WTC11 (cell line): ENCODE results near the gene SLC6A16. TPM values are rescaled to one million over a fixed set of nuclear protein-coding genes. Genes with fewer than 3 reads are reported as not detected.

Source experiments
- ATAC-seq: fragments of 200-7000 bp; cut with Tn5 transposase; 2 replicates; pipeline ENCODE4 v1.10.0; 2021; ENCODE audit warnings: mild to moderate bottlenecking, moderate library complexity
- CTCF ChIA-PET: fragments of 300-600 bp; sonication (Branson Sonifier 250); formaldehyde crosslinking; loops from one replicate; lab custom pipeline; 2021; ENCODE audit warnings: antibody characterized with exemption; lab: Charles Lee
- POLR2A ChIA-PET: fragments of 350-600 bp; sonication (Branson Sonifier 250); formaldehyde crosslinking; loops from one replicate; lab custom pipeline; 2021; ENCODE audit warnings: antibody characterized with exemption; lab: Charles Lee
- DNase-seq: peaks from one replicate; pipeline ENCODE4 v3.0.0; 2021; ENCODE audit warnings: low spot score
- H3K27ac Mint-ChIP-seq: 2 replicates; pipeline ENCODE4 v1.8.0; 2021; ENCODE audit warnings: mixed read lengths
- H3K27me3 Mint-ChIP-seq: 2 replicates; pipeline ENCODE4 v1.8.0; 2021; ENCODE audit warnings: low read depth, mild to moderate bottlenecking, moderate library complexity, mixed read lengths
- H3K36me3 Mint-ChIP-seq: 2 replicates; pipeline ENCODE4 v1.8.0; 2021; ENCODE audit warnings: mixed read lengths
- H3K4me1 Mint-ChIP-seq: 2 replicates; pipeline ENCODE4 v1.8.0; 2022; ENCODE audit warnings: mixed read lengths
- H3K4me3 Mint-ChIP-seq: 2 replicates; pipeline ENCODE4 v1.8.0; 2021; ENCODE audit warnings: mild to moderate bottlenecking, moderate library complexity, mixed read lengths
- H3K9me3 Mint-ChIP-seq: 2 replicates; pipeline ENCODE4 v1.8.0; 2021; ENCODE audit warnings: mixed read lengths
- AR ChIP-seq: fragments of 250-450 bp; sonication (Bioruptor Pico); IDR thresholded peaks from 2 replicates; pipeline ENCODE4 v1.9.0; 2021; ENCODE audit warnings: mild to moderate bottlenecking
- CREM ChIP-seq: sonication (generic); formaldehyde crosslinking; IDR thresholded peaks from 2 replicates; pipeline ENCODE4 v1.8.1; 2022; ENCODE audit warnings: mild to moderate bottlenecking, missing genetic modification reagents, moderate library complexity
- E2F4 ChIP-seq: sonication (generic); formaldehyde crosslinking; IDR thresholded peaks from 2 replicates; pipeline ENCODE4 v1.8.1; 2022; ENCODE audit warnings: low read depth, mild to moderate bottlenecking, moderate library complexity, missing genetic modification reagents, borderline replicate concordance
- E2F5 ChIP-seq: sonication (generic); formaldehyde crosslinking; IDR thresholded peaks from 2 replicates; pipeline ENCODE4 v1.8.1; 2022; ENCODE audit warnings: mild to moderate bottlenecking, moderate library complexity, missing genetic modification reagents
- ELF4 ChIP-seq: sonication (generic); formaldehyde crosslinking; IDR thresholded peaks from 2 replicates; pipeline ENCODE4 v1.8.1; 2022; ENCODE audit warnings: low read depth, mild to moderate bottlenecking, moderate library complexity, missing genetic modification reagents
- HMGA2 ChIP-seq: fragments of 250-450 bp; sonication (Bioruptor Pico); IDR thresholded peaks from 2 replicates; pipeline ENCODE4 v1.4.0; 2021; ENCODE audit warnings: mild to moderate bottlenecking, moderate library complexity
- MLX ChIP-seq: sonication (generic); formaldehyde crosslinking; IDR thresholded peaks from 2 replicates; pipeline ENCODE4 v1.8.1; 2023; ENCODE audit warnings: mild to moderate bottlenecking, missing genetic modification reagents, moderate library complexity
- MYBL2 ChIP-seq: sonication (generic); formaldehyde crosslinking; IDR thresholded peaks from 2 replicates; pipeline ENCODE4 v1.8.1; 2023; ENCODE audit warnings: mild to moderate bottlenecking, moderate library complexity, missing genetic modification reagents
- NFE2L1 ChIP-seq: sonication (generic); formaldehyde crosslinking; IDR thresholded peaks from 2 replicates; pipeline ENCODE4 v1.8.1; 2023; ENCODE audit warnings: missing genetic modification reagents
- NFYB ChIP-seq: sonication (generic); formaldehyde crosslinking; conservative IDR thresholded peaks from 2 replicates; pipeline ENCODE4 v1.8.0; 2022; ENCODE audit warnings: low read depth, missing genetic modification reagents
- NR3C1 ChIP-seq: sonication (generic); formaldehyde crosslinking; conservative IDR thresholded peaks from 2 replicates; pipeline ENCODE4 v1.8.1; 2023; ENCODE audit warnings: low read depth, mild to moderate bottlenecking, missing genetic modification reagents
- RORB ChIP-seq: fragments of 250-450 bp; sonication (Bioruptor Pico); IDR thresholded peaks from 2 replicates; pipeline ENCODE4 v1.9.0; 2021; ENCODE audit warnings: mild to moderate bottlenecking
- USF2 ChIP-seq: sonication (generic); formaldehyde crosslinking; IDR thresholded peaks from 2 replicates; pipeline ENCODE4 v1.8.1; 2023; ENCODE audit warnings: mild to moderate bottlenecking, missing genetic modification reagents, moderate library complexity
- ZNF121 ChIP-seq: sonication (generic); formaldehyde crosslinking; IDR thresholded peaks from 2 replicates; pipeline ENCODE4 v1.8.0; 2023; ENCODE audit warnings: missing genetic modification reagents
- ZNF281 ChIP-seq: sonication (generic); formaldehyde crosslinking; IDR thresholded peaks from 2 replicates; pipeline ENCODE4 v1.8.0; 2023; ENCODE audit warnings: mild to moderate bottlenecking, missing genetic modification reagents
- ZNF416 ChIP-seq: fragments of 250-450 bp; sonication (Bioruptor Pico); IDR thresholded peaks from 2 replicates; pipeline ENCODE4 v1.9.0; 2021; ENCODE audit warnings: mild to moderate bottlenecking, inconsistent platforms
- ZNF512 ChIP-seq: sonication (generic); formaldehyde crosslinking; IDR thresholded peaks from 2 replicates; pipeline ENCODE4 v1.8.1; 2022; ENCODE audit warnings: missing genetic modification reagents, borderline replicate concordance
- ZSCAN18 ChIP-seq: fragments of 250-450 bp; sonication (Bioruptor Pico); IDR thresholded peaks from 2 replicates; pipeline ENCODE4 v2.1.2; 2022; ENCODE audit warnings: mild to moderate bottlenecking, moderate library complexity
- total RNA-seq: library from RNA; stranded (reverse); gene quantifications from 3 replicates; pipeline ENCODE4 v1.2.3, GENCODE V29; 2021

Gene SLC6A16
- total RNA-seq, 1 experiment from 2014 or later = 1.5 TPM

- TF ChIP-seq E2F5 (CRISPR knock-in tag) = no peak
- no peak for TF ChIP-seq AR
- TF ChIP-seq USF2 = no peak
- no peak for TF ChIP-seq NR3C1
- TF ChIP-seq NFYB = no peak
These were observed 12.5 kb upstream of the SLC6A16 start (continued) for GRCh38 chr19:49337267-49338022.

- peaks cover 52% of the 10 kb centered on the region for H3K27me3 Mint-ChIP-seq
- peaks cover 13% of the 10 kb centered on the region for H3K36me3 Mint-ChIP-seq
- H3K4me1 Mint-ChIP-seq = peaks cover 29% of the 10 kb centered on the region
- no peak for DNase-seq
- ChIA-PET CTCF (interaction anchor here (1.0 to 2.2 kb wide), 4 partner anchors 9 to 85 kb away, joined by 3 to 14 read pairs (median 4); no protein-coding TSS in a partner anchor), POLR2A (no interaction called here)
- TF ChIP-seq RORB (CRISPR knock-in tag) (no peak), HMGA2 (CRISPR knock-in tag) (no peak), ZNF281 (CRISPR knock-in tag) (no peak), CREM (CRISPR knock-in tag) (no peak)
- ATAC-seq = no peak
- no peak overlapping the region for H3K4me3 Mint-ChIP-seq
- H3K9me3 Mint-ChIP-seq = no peaks in the 10 kb centered on the region
- H3K27ac Mint-ChIP-seq = no peak overlapping the region
These were observed 11.7 kb upstream of the SLC6A16 start for GRCh38 chr19:49336482-49337266.

GRCh38 chr19:49335784-49336481 is 10.9 kb upstream of the SLC6A16 start:
- POLR2A ChIA-PET = no interaction called here
- H3K9me3 Mint-ChIP-seq = no peaks in the 10 kb centered on the region
- no peak for ATAC-seq
- peaks cover 7% of the 10 kb centered on the region for H3K36me3 Mint-ChIP-seq
- peaks cover 52% of the 10 kb centered on the region for H3K27me3 Mint-ChIP-seq
- DNase-seq = peak; percentile 1
- CTCF ChIA-PET = interaction anchor here (1.3 kb wide), 1 partner anchor 110 kb away, joined by 3 read pairs; no protein-coding TSS in a partner anchor
- H3K4me3 Mint-ChIP-seq = no peak overlapping the region
- H3K27ac Mint-ChIP-seq = no peak overlapping the region
- peaks cover 32% of the 10 kb centered on the region for H3K4me1 Mint-ChIP-seq
- TF ChIP-seq ZNF121 (CRISPR knock-in tag) (no peak), ELF4 (no peak), ZSCAN18 (CRISPR knock-in tag) (no peak), MYBL2 (CRISPR knock-in tag) (no peak), NFE2L1 (CRISPR knock-in tag) (no peak), ZNF416 (CRISPR knock-in tag) (no peak), ZNF512 (CRISPR knock-in tag) (no peak), E2F4 (no peak), MLX (CRISPR knock-in tag) (no peak)
